HCT116 (cell line): ENCODE measurements around the gene ACOX3.

Source experiments
- CTCF ChIP-seq, 3 experiments: fragments of 200-600 bp in 1 of 3; sonication (generic) in 1 of 3; IDR thresholded peaks in 2 of 3; conservative IDR thresholded peaks in 1 of 3; 2 replicates each; pipeline ENCODE4 v1.5.1; 2012 to 2017; ENCODE audit warnings: low read depth in 2 of 3, low read length in 2 of 3, antibody characterized with exemption in 1 of 3, borderline replicate concordance in 1 of 3, control low read depth in 1 of 3, mild to moderate bottlenecking in 1 of 3, mixed read lengths in 1 of 3, mixed run types in 1 of 3, moderate library complexity in 1 of 3; ENCODE audit not compliant: insufficient read depth in 1 of 3
- POLR2A ChIP-seq: IDR thresholded peaks from 2 replicates; pipeline ENCODE4 v1.7.0; 2011; ENCODE audit warnings: borderline replicate concordance; ENCODE audit not compliant: insufficient read depth, insufficient read length; ENCODE audit errors: extremely low read depth
- ZBTB33 ChIP-seq: IDR thresholded peaks from 2 replicates; pipeline ENCODE4 v1.6.1; 2011; ENCODE audit warnings: mild to moderate bottlenecking, low read length, moderate library complexity; ENCODE audit not compliant: insufficient replicate concordance; ENCODE audit errors: extremely low read depth
- ZFX ChIP-seq: fragments of 450-650 bp; IDR thresholded peaks from 2 replicates; pipeline ENCODE4 v1.6.1; 2017

GRCh38 chr4:8472158-8472688 lies 31.7 kb upstream of the ACOX3 start:
- TF ChIP-seq CTCF (IDR thresholded peaks at IDR 0.05 in 2 of 3, conservative IDR thresholded peaks at IDR 0.05 in 1 of 3; ENCODE audit: borderline replicate concordance in 1 of 3, insufficient read depth in 1 of 3, low read depth in 2 of 3, low read length in 2 of 3) (no peak), ZBTB33 (no peak), POLR2A (no peak), ZFX (no peak)
